RCC 7860 (cell line): Measurements from ENCODE around the gene NUP93.
"Not testable (repeated sequence)": the region's sequence is repeated elsewhere in the genome, so short reads cannot be mapped to it uniquely, and the experiment has no call there.

Experiments used
- DNase-seq: peaks from one replicate; pipeline ENCODE4 v3.0.0-alpha.2; 2015; ENCODE audit warnings: low spot score
- FAIRE-seq: peaks from 2 replicates; lab custom pipeline; 2012; peaks lifted over from hg19 to GRCh38; lab: Jason Lieb, UNC

The NUP93 gene

DNA sequence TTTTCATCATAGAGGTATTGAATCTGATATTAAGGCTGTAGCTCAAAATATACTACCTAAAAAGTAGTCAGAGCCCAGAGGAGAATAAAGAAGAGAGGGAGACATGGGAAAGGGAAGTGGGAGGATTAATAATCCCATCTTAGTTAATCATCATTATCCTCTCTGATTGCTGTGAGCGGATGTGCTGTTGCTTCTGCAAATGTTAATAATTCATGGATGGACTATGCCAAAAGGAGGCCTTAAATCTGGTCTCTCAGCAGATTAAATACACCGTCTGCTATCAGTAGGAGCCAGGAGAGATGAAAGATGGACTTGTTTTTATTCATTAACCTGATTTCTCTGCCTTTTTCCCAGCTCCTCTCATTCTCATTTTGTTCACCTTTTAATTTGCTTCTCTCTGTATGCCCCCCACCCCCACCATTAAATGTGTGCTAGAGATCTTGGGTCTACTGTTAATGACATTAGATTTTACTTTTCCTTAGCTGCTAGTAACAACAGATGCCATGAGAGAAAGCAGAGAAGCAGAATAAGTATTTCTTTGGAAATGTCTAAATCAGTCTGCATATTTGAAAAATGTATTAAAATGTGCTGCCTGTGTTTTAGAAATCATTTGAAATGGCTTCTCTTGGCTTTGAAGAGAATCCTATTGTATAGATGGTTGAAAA lies 44.2 kb downstream of the NUP93 start:
- DNase-seq (no peak), FAIRE-seq (no peak)

DNA sequence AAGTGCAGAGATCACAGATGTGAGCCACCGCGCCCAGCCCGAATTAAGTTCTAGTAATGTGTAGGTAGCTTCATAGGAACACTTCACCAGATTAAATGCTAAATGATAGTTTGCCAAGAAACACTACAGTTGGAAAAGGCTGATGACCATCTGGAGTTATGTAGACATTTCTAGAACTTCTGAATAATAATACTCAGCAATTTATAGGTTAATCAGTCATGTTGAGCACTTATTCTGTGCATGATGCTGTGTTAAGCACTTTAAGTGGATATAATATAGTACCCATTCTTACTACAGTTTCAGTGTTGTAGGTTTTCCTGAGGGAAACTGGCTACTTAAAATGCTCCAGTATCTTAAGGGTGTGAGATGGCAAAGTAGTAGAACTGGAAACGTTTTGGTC lies 45.2 kb downstream of the NUP93 start:
- DNase-seq = no peak
- FAIRE-seq = no peak

GRCh38 chr16:56776562-56776961 lies 46.6 kb downstream of the NUP93 start:
- no peak for DNase-seq
- no peak for FAIRE-seq

DNA sequence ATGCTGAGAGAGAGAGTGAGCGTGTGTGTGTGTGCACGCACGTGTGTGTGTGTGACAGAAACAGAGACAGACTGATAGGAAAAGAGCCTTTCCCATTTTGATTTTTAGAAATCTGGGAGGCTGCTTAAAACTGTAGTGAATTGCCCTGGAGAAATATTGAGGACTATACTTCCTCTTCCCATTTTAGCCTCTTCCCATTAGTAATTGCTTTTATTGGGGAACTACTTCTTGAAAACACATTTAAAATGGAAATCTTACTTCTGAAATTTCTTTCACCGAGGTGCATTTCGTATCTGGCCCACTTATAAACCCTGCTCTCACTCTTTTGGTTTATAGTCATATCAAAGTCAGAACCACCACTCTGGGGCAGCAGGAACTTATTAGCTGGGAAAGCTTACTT lies 47.1 kb downstream of the NUP93 start:
- FAIRE-seq = no peak
- DNase-seq = no peak

GRCh38 chr16:56777482-56777881 lies 47.6 kb downstream of the NUP93 start:
- FAIRE-seq = no peak
- DNase-seq = no peak

GRCh38 chr16:56779906-56780305 lies 50.0 kb downstream of the NUP93 start:
- no peak for FAIRE-seq
- DNase-seq = no peak

GRCh38 chr16:56780646-56781045 lies 50.7 kb downstream of the NUP93 start:
- FAIRE-seq (no peak), DNase-seq (no peak)

GRCh38 chr16:56781528-56781961 lies 51.6 kb downstream of the NUP93 start:
- no peak for FAIRE-seq

GRCh38 chr16:56783344-56783743 lies 53.4 kb downstream of the NUP93 start:
- no peak for DNase-seq
- no peak for FAIRE-seq

More at GRCh38 chr16:56781528-56781961, 51.6 kb downstream of the NUP93 start:
- DNase-seq = no peak

- no peak for DNase-seq
- no peak for FAIRE-seq
These were observed 55.4 kb downstream of the NUP93 start for GRCh38 chr16:56785317-56785716.

- DNase-seq (no peak), FAIRE-seq (no peak)
These were observed 57.2 kb downstream of the NUP93 start for GRCh38 chr16:56787167-56787566.

DNA sequence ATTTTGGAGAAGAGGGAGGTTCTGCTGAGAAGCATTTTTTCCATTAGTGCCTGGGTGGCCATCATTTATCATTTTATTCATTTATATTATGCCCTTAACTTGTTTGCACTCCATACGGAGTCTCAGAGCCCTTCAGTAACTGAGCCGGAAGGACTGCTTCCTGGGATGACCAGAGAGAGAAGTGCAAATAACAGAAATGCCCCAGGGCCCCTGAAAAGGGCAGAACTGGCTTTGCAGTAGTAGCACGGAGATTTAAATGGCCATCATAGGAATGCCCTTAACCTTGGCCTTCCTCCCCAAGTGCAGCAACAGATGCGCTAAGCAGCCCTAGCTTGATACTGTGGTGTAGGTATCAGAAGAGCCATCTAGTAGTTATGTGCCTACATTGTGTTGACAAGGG lies 58.5 kb downstream of the NUP93 start:
- no peak for FAIRE-seq
- no peak for DNase-seq

- no peak for FAIRE-seq
- DNase-seq = peak; percentile 14
These were observed 59.4 kb downstream of the NUP93 start for GRCh38 chr16:56789360-56789759.

- FAIRE-seq (no peak), DNase-seq (no peak)
These were observed 63.0 kb downstream of the NUP93 start for GRCh38 chr16:56792967-56793366.

DNA sequence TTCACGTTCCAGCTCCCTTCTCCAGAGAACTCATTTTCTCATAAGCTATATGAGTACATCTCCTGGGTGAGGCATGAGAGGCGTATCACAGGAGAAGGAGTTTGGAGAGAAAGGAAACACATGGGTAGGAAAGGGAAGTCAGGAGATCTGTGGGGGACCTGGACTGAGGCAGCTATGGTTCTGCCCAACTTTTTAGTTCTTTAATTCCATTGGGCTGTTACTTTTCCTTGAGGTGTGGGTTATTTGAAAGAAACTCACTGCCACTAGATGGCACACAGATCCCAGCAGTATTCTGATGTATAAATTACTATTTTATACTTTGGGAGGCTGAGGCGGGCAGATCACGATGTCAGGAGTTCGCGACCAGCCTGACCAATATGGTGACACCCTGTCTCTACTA lies 63.6 kb downstream of the NUP93 start:
- DNase-seq (peak; percentile 28), FAIRE-seq (no peak)

DNA sequence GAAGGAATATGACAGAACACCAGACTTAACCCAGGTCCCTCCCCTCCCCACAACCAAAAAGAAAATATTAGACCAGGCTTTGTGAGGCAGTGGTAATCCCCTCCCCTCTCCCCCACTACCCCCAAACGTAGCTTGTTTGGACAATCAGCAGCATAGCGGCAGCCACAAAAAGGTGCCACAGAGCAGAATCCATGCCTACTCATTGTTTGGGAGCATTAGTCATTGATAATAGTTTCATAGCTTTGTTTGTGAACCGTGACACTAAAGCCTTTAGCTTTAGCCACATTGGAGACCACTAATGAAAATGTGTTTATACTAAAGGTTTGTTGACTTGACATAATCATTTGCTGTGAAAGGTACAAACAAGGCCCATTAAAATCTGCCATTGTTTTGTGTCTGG lies 65.1 kb downstream of the NUP93 start:
- FAIRE-seq = peak; percentile 67
- DNase-seq = peak; percentile 67

DNA sequence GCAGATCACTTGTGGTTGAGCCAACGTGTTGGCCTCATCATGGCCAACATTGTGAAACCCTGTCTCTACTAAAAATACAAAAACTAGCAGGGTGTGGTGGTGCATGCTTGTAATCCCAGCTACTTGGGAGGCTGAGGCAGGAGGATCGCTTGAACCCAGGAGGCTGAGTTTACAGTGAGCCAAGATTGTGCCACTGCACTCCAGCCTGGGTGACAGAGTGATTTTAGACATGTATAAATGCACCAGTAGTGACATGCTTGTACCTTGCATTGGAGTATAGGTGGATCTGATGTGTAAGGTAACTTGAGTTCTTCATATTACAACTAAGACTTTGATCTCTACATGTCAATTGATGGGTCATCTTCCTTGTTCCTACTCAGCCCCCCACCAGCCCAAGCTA lies 67.1 kb downstream of the NUP93 start:
- not testable (repeated sequence) for FAIRE-seq, DNase-seq

- DNase-seq (no peak), FAIRE-seq (no peak)
These were observed 67.9 kb downstream of the NUP93 start for GRCh38 chr16:56797861-56798260.

DNA sequence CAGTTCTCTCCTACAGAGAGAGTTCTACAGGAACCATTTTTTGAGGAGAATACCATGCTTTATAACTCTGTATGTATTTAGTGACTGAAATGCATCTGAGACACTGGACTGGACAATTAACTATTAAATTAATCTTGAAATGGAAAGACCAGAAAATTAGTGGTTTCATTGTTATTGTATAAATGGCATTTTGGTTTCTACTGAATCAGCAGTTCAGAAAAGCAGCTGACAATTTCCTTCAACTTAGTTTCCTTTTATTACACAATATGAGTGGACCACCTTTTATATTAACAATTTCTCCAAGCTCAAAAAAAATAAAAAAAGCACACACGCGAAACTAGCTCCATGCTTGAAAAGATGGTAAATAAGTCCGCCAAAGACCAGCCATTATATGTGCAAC lies 69.0 kb downstream of the NUP93 start:
- DNase-seq (no peak), FAIRE-seq (no peak)

GRCh38 chr16:56800355-56800754 lies 70.4 kb downstream of the NUP93 start:
- DNase-seq (peak; percentile 76), FAIRE-seq (peak; percentile 83)

DNA sequence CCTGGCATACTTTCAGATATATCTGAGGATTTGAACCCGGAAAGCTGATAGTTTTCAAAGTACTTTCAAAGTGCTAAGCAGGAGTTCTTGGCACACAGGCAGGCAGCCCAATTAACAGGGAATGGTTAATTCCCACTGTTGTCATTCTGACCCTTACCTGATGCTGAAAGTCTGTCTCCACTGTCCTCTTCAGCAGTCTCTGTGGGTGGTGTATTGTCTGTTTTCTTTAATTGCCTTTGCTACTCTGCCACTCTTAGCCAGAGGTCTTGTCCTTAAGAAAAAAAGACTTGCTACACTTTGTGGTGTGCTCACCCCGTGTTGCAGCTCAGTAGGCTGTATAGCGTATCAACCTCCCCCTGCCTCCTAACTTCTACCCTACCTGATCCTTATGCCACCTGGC lies 71.8 kb downstream of the NUP93 start:
- DNase-seq (no peak), FAIRE-seq (no peak)

- DNase-seq = peak; percentile 31
- FAIRE-seq = no peak
These were observed 77.2 kb downstream of the NUP93 start for GRCh38 chr16:56807011-56807675.

DNA sequence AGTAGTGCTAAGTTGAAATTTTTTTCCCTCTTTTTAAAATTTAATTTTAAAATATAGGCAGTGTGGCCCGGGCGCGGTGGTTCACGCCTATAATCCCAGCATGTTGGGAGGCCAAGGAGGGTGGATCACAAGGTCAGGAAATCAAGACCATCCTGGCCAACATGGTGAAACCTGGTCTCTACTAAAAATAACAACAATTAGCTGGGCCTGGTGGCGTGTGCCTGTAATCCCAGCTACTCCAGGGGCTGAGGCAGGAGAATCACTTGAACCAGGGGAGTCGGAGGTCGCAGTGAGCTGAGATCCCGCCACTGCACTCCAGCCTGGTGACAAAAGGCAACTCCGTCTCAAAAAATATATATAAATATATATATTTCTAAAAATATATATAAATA lies 77.7 kb downstream of the NUP93 start:
- FAIRE-seq, DNase-seq: not testable (repeated sequence)
